Stimulated activated CD4-positive, alpha-beta T cell treated with anti-CD3 and anti-CD28 coated beads, Interleukin-15, amount 100 ng/mL, for 1 hour (primary cell): ENCODE data around the gene FOXA3.
"Not testable (repeated sequence)": the region's sequence is repeated elsewhere in the genome, so short reads cannot be mapped to it uniquely, and the experiment has no call there.

ENCODE experiments used
- DNase-seq, 2 donors: peaks; one replicate each; pipeline ENCODE4 v3.0.0-alpha.2; 2020; ENCODE audit warnings: low read depth in 1 of 2, low spot score in 1 of 2

FOXA3 gene

DNA sequence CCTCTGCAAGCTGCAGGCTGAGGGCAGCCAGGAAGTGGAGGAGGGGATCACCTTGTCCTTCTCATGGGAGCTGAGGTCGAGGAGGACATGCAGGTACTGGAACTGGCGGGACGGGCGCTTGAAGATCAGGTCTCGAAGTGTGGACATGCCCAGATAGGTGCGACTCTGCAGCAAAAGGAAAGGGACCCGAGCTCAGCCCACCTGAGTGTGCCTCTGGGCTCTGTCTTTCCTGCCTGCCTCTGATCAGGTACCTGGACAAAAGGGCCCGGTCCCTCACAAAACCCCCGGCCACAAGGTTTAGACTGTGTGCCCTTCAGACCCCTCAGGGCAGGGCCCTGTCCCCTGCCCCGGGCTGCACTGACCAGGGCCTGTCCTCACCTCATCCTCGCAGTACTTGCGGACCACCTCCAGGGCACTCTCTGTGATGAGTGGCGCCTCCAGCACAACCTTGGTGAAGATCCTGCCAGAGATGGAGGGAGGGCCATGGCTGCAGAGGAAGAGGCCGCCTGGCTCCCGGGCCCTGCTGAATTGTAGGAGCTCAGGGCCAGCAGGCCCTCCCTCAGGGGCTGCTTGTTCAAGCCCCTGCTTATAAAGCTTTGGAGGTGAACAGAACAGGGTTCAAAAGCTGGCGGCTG lies 36.5 kb upstream of the FOXA3 start:
- DNase-seq: no peak

DNA sequence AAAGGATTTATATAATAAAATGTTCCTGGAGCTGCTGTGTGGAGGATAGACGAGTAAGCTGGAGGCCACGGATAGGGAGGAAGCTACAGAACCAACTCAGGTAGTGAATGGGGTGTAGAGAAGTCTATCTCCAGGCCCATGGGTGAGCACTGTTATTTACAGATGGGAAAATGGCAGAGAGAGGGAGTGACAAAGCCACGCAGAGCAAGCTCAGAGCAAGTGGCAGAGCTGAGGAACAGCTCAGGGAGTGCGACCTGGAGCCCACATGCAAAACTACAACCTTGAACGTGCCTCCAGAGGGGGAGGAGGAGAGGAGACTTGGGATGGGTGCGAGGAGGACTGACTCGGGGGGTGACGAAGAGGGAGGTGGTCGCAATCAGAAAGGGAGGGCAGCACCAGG lies 35.6 kb upstream of the FOXA3 start:
- no peak for DNase-seq

DNA sequence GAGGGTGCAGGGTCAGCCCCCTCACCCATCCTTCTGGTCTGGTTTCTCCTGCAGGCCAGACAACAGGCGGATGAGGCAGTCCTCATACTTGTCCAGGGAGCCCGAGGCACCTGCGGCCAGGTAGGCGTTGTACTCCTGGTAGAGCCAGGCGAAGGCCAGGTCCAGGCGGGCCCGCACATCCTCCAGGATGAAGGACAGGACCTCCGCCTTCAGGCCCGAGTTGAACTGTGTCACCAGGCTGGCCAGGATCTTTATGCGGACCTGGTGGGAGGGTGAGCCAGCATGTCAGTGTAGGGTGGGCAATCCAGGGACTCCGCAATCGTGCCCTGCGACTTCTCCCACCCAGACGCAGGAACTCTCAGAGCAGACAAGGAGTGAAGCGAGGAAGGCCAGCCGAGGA lies 35.2 kb upstream of the FOXA3 start:
- no peak for DNase-seq

DNA sequence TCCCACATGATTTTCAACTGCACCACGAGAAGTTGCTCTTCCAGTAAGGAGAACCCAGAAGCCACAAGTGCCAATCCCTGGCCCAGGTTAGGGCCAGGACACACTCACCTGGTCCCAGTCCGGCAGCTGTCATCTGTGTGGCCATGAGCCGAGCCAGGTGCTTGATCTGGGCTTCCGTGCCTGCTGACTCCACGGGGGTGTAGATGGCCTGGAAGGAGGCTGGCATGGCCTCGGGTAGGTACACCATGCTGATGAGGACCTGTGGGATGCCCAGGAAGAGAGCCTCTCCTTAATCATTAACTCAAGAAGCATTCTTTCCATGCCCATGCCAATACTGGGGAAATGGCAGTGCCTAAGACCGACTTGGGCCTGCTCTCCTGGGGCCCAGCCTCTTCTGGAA lies 29.2 kb upstream of the FOXA3 start:
- no peak for DNase-seq

DNA sequence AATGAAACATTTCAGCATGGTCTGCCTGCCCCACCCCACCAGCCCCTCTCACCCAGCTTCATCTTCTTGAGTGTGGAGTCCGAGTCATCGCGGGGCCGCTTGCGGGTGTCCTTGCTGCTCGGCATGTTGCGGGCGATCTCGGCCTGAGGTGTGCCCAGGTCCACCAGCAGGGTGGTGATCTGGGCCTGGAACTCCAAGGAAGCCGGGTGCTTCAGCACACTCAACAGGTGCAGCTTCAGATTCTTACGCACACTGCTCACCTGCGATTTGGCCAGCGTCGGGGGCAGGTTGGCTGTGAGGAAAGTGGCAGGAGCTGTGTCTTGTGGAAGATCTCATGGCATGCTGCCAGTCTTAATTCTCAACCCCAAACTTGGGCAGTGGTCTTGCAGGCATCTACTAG lies 21.9 kb upstream of the FOXA3 start:
- no peak for DNase-seq

GRCh38 chr19:45847663-45848062 lies 16.5 kb upstream of the FOXA3 start:
- DNase-seq: no peak

DNA sequence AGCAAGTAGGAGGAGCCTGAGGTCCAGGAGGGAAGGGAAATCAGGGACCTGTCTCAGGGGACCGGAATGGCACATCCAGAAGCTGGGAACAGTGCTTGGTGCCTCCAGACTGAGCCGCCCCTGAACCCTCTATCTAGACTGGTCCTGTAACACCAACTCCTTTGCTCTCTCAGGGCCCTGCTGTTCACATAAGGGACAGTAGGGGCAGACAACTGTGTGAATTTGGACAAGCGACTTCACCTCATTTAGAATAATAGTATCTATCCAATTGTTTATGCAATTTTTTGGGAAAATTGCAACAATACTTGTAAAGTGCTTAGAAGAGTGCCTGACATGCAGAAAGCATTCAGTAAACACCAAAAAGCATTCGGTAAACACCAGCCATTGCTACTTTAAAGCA lies 15.2 kb upstream of the FOXA3 start:
- no peak for DNase-seq

- DNase-seq: no peak
These were observed 11.9 kb upstream of the FOXA3 start for GRCh38 chr19:45852145-45852750.

DNA sequence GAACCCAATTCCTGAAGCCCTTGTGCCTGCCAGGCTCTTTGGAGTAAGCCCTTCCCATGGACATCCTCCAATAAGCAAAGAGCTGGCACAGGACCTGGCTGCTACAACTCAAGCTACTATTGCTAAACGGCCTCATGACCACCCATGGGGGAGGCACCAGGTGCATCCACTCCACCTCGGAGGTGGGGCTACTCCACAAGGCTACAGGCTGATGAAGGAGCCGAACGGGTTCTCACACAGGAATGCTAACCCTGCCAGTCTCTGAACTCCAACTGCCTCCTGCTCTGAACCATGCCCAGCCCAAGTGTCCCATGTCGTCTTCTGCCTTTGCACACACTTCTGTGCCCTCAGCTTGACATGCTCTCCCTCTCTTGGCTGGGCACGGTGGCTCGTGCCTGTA lies 11.1 kb upstream of the FOXA3 start:
- no peak for DNase-seq

GRCh38 chr19:45854167-45854778 lies 9.9 kb upstream of the FOXA3 start:
- no peak for DNase-seq

DNA sequence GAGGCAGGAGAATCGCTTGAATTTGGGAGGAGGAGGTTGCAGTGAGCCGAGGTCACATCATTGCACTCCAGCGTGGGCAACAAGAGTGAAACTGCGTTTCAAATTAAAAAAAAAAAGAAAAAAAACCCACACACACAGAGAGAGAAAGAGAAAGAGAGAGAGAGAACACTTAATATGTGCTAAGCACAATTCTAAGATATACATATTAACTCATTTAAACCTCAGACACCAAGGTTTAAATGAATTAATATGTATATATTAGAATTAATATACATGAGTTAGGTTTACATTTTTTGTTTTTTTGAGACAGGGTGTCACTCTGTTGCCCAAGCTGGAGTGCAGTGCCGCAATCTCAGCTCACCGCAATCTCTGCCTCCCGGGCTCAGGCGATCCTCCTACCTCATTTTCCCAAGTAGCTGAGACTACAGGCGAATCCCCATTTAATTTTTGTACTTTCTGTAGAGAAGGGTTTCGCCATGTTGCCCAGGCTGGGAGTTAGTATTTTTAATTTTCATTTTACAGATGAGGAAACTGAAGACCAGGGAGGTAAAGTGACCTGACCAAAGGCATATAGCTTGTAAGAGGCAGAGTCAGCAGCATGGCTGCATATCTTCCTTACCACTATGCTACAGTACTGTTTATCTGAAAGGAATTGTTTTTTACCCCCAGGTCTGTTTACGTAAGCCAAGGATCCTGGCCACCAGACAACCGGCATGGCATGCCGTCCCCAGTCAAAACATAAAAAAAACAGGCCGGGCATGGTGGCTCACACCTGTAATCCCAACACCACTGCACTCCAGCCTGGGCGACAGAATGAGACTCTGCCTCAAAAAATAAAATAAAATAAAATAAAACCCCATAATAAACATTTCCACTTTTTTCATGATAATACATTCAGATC lies 3.5 kb upstream of the FOXA3 start:
- no peak for DNase-seq

DNA sequence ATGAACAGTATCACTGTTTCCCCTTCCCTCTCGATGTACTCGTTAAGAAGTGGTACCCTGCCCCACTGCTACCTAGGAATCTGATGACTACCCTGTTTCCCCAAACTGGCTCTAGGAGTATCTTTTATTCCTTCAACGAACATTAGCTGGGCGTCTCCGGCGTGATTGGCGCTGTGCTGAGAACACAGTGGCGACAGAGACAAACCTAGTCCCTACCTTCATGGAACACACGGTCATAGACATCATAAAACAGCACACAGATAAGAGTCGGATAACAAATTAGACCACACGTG lies 1.9 kb upstream of the FOXA3 start:
- no peak for DNase-seq

- DNase-seq: peak; percentile 97
These were observed 1.4 kb upstream of the FOXA3 start, which contains the start of gene SYMPK for GRCh38 chr19:45862564-45863334. SYMPK (minus strand) TSS chr19:45863147; CDS start chr19:45854495, 8,652 bp downstream.

- DNase-seq: no peak
These were observed 739 bp upstream of the FOXA3 start for GRCh38 chr19:45863335-45863839.

- DNase-seq: no peak
These were observed 530 bp downstream of the FOXA3 start for GRCh38 chr19:45864629-45865082.

GRCh38 chr19:45865269-45865948 lies 1.3 kb downstream of the FOXA3 start:
- DNase-seq: no peak

DNA sequence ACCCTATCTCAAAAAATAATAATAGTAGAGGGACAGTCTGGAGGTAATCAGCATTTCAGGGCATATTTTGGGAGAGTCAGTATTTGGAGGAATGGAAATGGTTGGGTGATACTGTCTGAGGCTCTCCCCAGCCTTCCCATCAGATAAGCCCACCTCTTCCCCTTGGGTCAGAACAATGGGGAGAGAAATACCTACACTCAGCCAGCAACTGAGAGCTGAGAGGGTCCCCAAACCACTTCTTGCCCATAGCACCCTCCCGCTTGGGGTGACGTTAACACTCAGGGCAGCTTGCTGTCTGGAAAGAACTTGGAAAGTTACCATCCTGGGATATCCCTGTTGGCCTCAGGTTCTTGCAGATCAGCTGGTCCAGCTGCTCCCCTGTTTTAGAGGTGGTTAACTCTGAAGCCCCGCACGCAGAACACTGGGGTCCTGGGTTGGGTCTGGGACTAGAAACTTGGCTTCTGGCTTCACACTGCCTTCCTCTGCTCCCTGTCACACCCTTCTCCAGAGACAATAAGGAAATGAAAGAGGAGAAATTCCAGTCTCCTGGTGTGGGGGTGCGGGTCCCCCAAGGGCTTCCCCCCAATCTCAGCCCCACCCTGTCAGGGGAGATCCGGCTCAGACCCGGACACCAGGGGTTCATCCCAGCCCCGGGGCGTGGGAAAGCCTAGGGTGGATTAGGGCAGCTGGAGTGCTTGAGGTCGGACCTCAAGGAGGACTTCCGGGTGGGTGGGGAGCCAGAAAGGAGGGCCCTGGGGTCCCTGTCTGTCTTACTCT lies 2.5 kb downstream of the FOXA3 start:
- DNase-seq: no peak

- not testable (repeated sequence) for DNase-seq
These were observed 3.1 kb downstream of the FOXA3 start for GRCh38 chr19:45867241-45867640.

GRCh38 chr19:45870798-45871197 lies 6.7 kb downstream of the FOXA3 start:
- DNase-seq: no peak
